EH (cell line): ENCODE results near the gene DPYD.
A peak's percentile ranks its signal among the peaks of the same experiment; 100 is the strongest.

ENCODE experiments used
- DNase-seq: peaks from one replicate; pipeline ENCODE4 v3.0.0-alpha.2; 2015; ENCODE audit warnings: low read depth

Gene DPYD

GRCh38 chr1:97691325-97691724, 229.5 kb downstream of the DPYD start:
- no peak for DNase-seq

GRCh38 chr1:97685360-97685759, 235.5 kb downstream of the DPYD start:
- DNase-seq: no peak

GRCh38 chr1:97680894-97681293, 239.9 kb downstream of the DPYD start:
- no peak for DNase-seq

- no peak for DNase-seq
These were observed 240.4 kb downstream of the DPYD start for GRCh38 chr1:97680470-97680869.

GRCh38 chr1:97677702-97678101, 243.1 kb downstream of the DPYD start:
- no peak for DNase-seq

GRCh38 chr1:97674517-97674916, 246.3 kb downstream of the DPYD start:
- no peak for DNase-seq

- DNase-seq: peak; percentile 54
These were observed 251.9 kb downstream of the DPYD start for GRCh38 chr1:97668945-97669344.

- no peak for DNase-seq
These were observed 260.3 kb downstream of the DPYD start for GRCh38 chr1:97660431-97661105.

GRCh38 chr1:97654876-97655585, 265.8 kb downstream of the DPYD start:
- peak; percentile 71 for DNase-seq

- DNase-seq: no peak
These were observed 269.6 kb downstream of the DPYD start for GRCh38 chr1:97651250-97651649.

GRCh38 chr1:97649591-97649990, 271.2 kb downstream of the DPYD start:
- DNase-seq: no peak

- DNase-seq: peak; percentile 77
These were observed 273.1 kb downstream of the DPYD start for GRCh38 chr1:97647776-97648175.

GRCh38 chr1:97646071-97646470, 274.8 kb downstream of the DPYD start:
- no peak for DNase-seq

- DNase-seq: peak; percentile 48
These were observed 280.2 kb downstream of the DPYD start for GRCh38 chr1:97640677-97641076.

- DNase-seq: peak; percentile 86
These were observed 283.9 kb downstream of the DPYD start for GRCh38 chr1:97636941-97637340.

GRCh38 chr1:97634758-97635157, 286.1 kb downstream of the DPYD start:
- DNase-seq: no peak

GRCh38 chr1:97632776-97633175, 288.1 kb downstream of the DPYD start:
- DNase-seq: no peak

- DNase-seq: peak; percentile 36
These were observed 288.8 kb downstream of the DPYD start for GRCh38 chr1:97632075-97632474.

- no peak for DNase-seq
These were observed 289.9 kb downstream of the DPYD start for GRCh38 chr1:97630948-97631347.

- DNase-seq: no peak
These were observed 290.6 kb downstream of the DPYD start for GRCh38 chr1:97630281-97630680.

- no peak for DNase-seq
These were observed 297.6 kb downstream of the DPYD start for GRCh38 chr1:97623220-97623619.

GRCh38 chr1:97621955-97622354, 298.9 kb downstream of the DPYD start:
- no peak for DNase-seq

GRCh38 chr1:97619706-97620105, 301.1 kb downstream of the DPYD start:
- no peak for DNase-seq

GRCh38 chr1:97610748-97611147, 310.1 kb downstream of the DPYD start:
- DNase-seq: no peak
